Ishikawa (cell line): Measurements from ENCODE around the gene LRRN4.

ENCODE experiments used
- CEBPB ChIP-seq: IDR thresholded peaks from 2 replicates; pipeline ENCODE4 v1.6.1; 2012
- CREB1 ChIP-seq: IDR thresholded peaks from 2 replicates; pipeline ENCODE4 v1.6.1; 2012; ENCODE audit warnings: low read depth
- EGR1 ChIP-seq: IDR thresholded peaks from 2 replicates; pipeline ENCODE4 v1.6.1; 2012
- EP300 ChIP-seq: IDR thresholded peaks from 2 replicates; pipeline ENCODE4 v1.6.1; 2012; ENCODE audit warnings: borderline replicate concordance
- FOXM1 ChIP-seq: IDR thresholded peaks from 2 replicates; pipeline ENCODE4 v1.6.1; 2012; ENCODE audit warnings: low read depth, borderline replicate concordance
- MAX ChIP-seq: IDR thresholded peaks from 2 replicates; pipeline ENCODE4 v1.6.1; 2012
- NFIC ChIP-seq: IDR thresholded peaks from 2 replicates; pipeline ENCODE4 v1.6.1; 2012
- RAD21 ChIP-seq: IDR thresholded peaks from 2 replicates; pipeline ENCODE4 v1.6.1; 2012; ENCODE audit warnings: low read depth
- TAF1 ChIP-seq: IDR thresholded peaks from 2 replicates; pipeline ENCODE4 v1.6.1; 2012; ENCODE audit warnings: low read depth, mild to moderate bottlenecking
- TCF12 ChIP-seq: IDR thresholded peaks from 2 replicates; pipeline ENCODE4 v1.6.1; 2012; ENCODE audit warnings: low read depth
- TEAD4 ChIP-seq: IDR thresholded peaks from 2 replicates; pipeline ENCODE4 v1.6.1; 2012
- USF1 ChIP-seq: IDR thresholded peaks from 2 replicates; pipeline ENCODE4 v1.6.1; 2012
- YY1 ChIP-seq: IDR thresholded peaks from 2 replicates; pipeline ENCODE4 v1.6.1; 2012; ENCODE audit warnings: low read depth
- ZBTB7A ChIP-seq: IDR thresholded peaks from 2 replicates; pipeline ENCODE4 v1.6.1; 2012; ENCODE audit warnings: low read depth
- TF ChIP-seq, protein P1 (sequence below): IDR thresholded peaks from 2 replicates; pipeline ENCODE4 v1.6.1; 2012; ENCODE audit warnings: low read depth, mild to moderate bottlenecking

LRRN4 gene

DNA sequence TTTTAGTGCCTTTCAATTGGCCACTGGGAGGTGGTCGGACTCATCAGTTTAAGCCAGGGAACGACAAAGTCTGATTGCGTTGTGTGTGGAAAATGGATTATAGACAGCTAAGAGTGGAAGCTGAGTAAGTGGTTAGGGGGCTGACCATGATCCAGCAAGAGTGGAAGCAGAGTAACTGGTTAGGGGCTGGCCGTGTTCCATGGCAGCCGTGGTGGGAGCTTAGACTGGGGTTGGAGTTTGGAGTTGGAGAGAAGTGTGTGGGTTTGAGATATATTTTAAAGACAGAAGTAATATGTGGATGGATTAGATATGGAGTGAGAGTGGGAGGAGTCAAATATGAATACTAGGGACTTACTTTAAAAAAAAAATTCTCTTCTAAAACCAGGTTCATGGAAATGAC, 41.7 kb downstream of the LRRN4 start:
- TF ChIP-seq TCF12, result no peak
- no peak for TF ChIP-seq RAD21
- TF ChIP-seq USF1, result no peak
- no peak for TF ChIP-seq FOXM1
- no peak for TF ChIP-seq MAX
- TF ChIP-seq, protein P1, sequence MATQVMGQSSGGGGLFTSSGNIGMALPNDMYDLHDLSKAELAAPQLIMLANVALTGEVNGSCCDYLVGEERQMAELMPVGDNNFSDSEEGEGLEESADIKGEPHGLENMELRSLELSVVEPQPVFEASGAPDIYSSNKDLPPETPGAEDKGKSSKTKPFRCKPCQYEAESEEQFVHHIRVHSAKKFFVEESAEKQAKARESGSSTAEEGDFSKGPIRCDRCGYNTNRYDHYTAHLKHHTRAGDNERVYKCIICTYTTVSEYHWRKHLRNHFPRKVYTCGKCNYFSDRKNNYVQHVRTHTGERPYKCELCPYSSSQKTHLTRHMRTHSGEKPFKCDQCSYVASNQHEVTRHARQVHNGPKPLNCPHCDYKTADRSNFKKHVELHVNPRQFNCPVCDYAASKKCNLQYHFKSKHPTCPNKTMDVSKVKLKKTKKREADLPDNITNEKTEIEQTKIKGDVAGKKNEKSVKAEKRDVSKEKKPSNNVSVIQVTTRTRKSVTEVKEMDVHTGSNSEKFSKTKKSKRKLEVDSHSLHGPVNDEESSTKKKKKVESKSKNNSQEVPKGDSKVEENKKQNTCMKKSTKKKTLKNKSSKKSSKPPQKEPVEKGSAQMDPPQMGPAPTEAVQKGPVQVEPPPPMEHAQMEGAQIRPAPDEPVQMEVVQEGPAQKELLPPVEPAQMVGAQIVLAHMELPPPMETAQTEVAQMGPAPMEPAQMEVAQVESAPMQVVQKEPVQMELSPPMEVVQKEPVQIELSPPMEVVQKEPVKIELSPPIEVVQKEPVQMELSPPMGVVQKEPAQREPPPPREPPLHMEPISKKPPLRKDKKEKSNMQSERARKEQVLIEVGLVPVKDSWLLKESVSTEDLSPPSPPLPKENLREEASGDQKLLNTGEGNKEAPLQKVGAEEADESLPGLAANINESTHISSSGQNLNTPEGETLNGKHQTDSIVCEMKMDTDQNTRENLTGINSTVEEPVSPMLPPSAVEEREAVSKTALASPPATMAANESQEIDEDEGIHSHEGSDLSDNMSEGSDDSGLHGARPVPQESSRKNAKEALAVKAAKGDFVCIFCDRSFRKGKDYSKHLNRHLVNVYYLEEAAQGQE, result no peak
- TF ChIP-seq CEBPB, result no peak
- no peak for TF ChIP-seq YY1
- no peak for TF ChIP-seq CREB1
- no peak for TF ChIP-seq ZBTB7A

- no peak for TF ChIP-seq USF1
- no peak for TF ChIP-seq RAD21
- TF ChIP-seq EGR1, result no peak
- TF ChIP-seq TCF12, result no peak
- no peak for TF ChIP-seq CEBPB
- TF ChIP-seq TEAD4, result no peak
- TF ChIP-seq, protein P1, result no peak
- TF ChIP-seq MAX, result no peak
- no peak for TF ChIP-seq ZBTB7A
- no peak for TF ChIP-seq EP300
- TF ChIP-seq FOXM1, result no peak
- no peak for TF ChIP-seq CREB1
- TF ChIP-seq TAF1, result no peak
- TF ChIP-seq NFIC, result no peak
- TF ChIP-seq YY1, result no peak
These were observed 45.6 kb downstream of the LRRN4 start for GRCh38 chr20:6008254-6008653.

DNA sequence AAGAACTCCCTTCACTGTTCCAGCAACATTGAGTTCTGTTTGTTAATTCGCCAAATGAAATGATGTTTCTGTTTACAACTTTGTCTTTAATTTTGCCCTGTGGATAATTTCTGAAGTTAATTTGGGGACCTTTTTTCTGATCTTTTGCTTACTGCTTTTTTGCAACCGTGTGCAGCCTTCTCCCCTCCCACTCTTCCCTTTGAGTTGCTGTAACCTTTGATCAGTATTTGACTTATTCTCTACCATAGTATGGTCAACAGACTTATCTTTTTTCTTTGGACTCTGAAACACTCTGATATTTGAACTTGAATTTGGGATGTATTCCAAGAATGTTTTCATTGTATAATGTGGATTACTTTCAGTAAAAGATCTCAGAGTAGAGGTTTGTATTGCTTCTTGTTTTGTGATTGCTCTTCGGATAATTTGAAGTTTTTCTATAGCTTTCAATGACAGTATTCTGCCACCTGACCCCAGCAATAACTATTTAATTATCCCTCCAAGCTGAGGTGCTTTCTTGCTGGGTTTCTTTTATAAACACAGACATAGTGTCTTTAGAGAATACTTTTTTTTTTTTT, 46.2 kb downstream of the LRRN4 start:
- TF ChIP-seq MAX (no peak), EP300 (no peak), TEAD4 (no peak)

GRCh38 chr20:6007094-6007528, 46.7 kb downstream of the LRRN4 start:
- no peak for TF ChIP-seq TEAD4
- TF ChIP-seq RAD21, result no peak
- TF ChIP-seq TCF12, result no peak
- TF ChIP-seq YY1, result no peak
- TF ChIP-seq USF1, result no peak
- no peak for TF ChIP-seq ZBTB7A
- TF ChIP-seq, protein P1, result no peak
- no peak for TF ChIP-seq TAF1
- TF ChIP-seq CREB1, result no peak
- no peak for TF ChIP-seq NFIC
